GM21367 (cell line): ENCODE data around the gene SENP8.

Experiments used
- ATAC-seq: cut with Tn5 transposase; IDR thresholded peaks from one replicate; pipeline ENCODE4 v1.9.1; 2021; ENCODE audit not compliant: unreplicated experiment

SENP8 gene

DNA sequence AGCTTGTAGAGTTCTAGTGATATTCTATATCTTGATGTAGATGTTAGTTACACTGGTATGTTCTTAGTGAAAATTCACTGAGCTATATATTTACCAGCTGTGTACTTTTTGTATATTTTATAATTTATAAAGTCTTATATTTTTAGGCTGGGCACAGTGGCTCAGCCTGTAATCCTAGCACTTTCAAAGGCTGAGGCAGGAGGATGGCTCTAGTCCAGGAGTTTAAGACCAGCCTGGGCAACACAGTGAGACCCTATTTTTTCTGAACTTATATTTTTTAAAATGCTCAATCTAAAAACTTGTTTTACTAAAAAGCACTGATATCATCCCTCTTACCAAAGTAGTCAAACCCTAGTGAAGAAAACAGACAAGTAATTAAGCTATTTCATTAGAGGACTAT, 5.4 kb upstream of the SENP8 start:
- ATAC-seq, result no peak

DNA sequence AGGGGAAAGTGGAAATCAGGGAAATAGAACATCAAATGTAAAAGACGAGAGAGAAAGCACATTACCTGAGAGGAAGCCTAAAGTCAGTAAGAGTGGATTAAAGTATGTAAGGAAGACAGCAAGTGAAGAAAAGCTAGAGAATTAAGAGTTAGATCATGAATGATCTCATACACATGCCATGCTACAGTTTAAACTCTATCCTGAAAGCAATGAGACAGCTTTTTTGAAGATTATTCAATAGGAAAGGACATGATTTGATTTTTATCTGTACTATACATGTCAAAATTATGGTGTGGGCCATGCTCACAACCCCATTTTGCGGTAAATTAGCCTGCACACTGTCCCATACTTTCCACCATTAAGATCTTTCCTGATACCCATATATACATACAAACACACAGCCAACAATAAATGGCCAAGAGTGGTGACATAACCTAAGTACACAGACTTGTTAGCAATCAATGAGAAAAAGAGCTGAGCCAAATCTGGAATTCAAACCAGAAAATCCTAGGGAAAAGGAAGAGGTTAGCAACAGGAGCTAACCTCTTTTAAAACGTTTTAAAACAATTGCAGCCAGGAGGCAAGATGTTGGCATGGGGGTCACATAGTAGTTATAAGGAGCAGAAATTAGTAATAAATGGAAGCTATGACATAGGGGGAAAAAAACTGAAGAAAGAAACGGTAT, 4.7 kb upstream of the SENP8 start:
- ATAC-seq, result no peak

DNA sequence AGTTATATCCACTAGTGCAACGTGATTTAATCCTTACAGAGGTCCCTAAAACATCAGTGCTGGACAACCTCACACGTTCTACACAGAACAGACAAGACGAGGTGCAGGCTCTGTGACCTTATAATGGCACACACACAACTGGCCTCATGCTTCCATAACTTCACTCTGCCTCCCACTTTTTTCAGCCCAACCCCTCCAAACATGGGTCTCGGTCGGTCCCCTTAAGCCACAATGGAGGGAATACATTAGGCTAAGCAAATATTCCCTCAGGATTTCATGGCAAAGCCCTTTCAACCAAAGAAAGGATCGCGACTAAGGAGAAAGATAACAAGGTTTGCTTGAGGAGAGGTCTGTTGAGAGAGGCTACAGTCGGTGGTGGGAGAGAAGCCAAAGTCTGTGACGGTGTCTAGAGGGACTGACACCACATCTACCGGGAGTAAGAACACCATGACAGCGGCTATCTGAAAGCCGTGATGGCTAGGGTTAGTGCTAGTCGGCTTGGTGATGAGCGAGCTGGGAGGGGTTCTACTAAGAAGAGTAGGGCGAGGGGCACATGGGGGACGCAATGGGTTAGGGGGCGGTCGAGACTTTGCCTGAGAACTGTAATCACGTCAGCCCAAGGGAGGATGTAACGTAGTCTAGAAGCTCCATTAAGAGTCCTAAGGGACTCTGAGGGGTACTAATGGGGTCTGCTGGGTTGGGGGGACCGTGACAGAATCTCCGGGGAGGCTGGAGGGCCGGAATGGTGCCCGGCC, 1.3 kb upstream of the SENP8 start:
- ATAC-seq, result no peak

DNA sequence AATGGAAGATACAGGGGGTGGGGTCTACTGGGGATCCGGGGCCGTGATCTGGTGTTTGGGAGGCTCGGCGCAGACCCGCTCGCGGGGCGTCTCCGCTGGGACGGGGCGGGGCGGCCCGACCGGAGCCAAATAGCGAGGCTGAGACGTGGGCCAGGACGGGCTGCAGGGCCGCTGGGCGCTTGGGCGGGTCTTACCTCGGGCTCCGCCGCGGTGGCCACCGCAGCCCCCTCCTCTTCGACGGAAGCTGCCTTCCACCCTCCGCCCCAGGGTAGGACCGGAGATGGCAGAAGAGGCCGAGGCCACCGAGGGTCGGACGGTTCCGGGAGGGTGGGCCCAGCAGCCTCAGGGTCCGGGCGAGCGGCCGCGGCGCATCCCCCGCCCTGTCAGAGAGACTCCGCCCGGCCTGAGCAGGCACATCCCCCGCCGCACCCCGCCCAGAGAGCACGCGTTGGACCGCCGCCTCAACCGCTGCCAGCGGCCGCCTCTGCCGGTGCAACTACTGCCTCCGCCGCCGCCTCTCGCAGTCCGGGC, 652 bp upstream of the SENP8 start:
- peak; percentile 52 for ATAC-seq

DNA sequence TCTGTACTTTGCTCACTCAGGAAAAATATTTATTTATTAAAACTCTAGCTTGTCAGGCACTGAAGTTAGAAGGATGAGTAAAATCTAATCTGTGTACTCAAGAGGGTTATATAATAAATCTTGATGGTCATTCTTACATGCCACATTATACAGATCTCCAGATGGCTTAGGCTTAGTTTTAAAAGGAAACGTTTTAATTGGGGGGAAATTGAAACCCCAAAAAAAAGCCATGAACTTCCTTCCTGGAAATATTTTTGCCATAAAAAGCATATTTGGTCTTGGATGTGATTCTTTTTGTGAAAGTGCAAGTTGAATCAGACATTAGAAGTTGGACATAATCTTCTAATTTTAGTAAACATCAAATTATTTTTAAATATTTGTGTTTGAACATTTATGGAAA, 6.0 kb downstream of the SENP8 start:
- no peak for ATAC-seq

DNA sequence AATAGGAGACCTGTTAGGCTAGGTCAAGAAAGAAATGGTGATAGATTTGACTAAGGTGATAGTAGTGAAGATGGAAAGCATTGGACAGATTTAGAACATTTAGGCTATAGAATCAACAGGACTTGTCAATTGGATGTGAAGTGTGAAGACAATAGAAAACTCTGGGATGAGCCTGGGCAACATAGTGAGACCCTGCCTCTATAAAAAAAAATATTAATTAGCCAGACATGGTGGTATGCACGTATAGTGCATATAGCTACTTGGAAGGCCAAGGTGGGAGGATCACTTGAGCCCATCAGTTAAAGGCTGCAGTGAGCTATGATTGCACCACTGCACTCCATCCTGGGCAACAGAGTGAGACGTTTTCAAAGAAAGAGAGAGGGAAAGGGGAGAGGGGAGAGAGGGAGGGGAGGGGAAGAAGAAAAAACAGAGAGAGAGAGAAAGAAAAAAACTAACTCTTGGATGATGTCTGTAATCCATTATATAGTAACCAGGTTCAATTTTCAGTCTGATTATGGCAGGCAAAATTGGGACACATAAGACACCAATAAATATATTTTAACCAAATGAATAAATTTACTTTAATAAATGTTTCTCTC, 9.6 kb downstream of the SENP8 start:
- ATAC-seq, result no peak

DNA sequence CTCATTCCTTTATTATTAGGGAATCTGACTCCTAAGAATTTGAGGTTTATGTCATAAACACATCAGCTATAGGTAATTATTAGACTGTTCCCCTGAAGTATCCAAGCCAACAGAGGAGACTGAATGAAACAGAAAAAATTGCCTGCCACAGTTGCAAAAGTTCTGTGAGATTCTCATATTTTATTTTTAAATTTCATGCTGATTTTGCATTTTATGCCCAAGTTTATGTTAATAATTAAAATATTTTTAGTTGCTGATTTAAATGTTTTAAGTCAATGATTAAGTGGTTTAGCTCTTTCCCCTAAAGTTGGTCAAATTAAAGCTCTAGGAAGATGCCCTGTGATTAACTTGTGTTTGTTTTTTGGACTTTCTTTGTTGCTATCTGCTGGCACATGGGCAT, 10.2 kb downstream of the SENP8 start:
- ATAC-seq, result no peak

DNA sequence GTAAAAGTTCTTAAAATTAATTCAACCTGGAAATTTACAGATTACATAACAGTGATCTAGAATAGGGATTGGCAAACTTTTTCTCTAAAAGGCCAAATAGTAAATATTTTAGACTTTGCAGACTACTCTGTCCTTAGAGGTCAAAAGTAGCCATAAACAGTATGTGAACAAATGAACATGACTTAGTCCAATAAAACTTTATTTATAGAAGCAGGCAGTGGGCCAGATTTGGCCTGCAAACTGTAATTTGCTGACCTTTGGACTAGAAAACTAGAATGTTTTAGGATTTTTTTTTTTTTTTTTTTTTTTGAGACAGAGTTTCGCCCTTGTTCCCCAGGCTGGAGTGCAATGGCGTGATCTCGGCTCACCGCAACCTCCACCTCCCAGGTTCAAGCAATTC, 12.1 kb downstream of the SENP8 start:
- no peak for ATAC-seq

DNA sequence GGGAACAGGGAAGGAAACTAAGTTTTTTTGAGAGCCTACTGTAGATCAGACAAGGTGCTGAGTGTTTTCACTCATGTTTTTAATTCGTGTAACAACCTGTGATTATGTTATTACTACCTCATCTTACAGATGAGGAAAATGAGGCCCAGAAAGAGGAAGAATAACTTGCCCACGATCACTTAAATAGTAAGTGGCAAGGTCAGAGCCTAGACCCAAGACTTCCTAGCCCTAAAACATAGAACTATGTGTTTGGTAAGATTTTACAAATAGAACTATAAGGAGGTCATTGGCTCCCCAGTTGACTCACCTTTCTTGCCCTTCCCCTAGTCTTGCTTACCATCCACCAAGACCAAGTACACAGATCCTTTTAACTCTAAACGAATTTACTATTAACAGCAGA, 13.7 kb downstream of the SENP8 start:
- no peak for ATAC-seq

DNA sequence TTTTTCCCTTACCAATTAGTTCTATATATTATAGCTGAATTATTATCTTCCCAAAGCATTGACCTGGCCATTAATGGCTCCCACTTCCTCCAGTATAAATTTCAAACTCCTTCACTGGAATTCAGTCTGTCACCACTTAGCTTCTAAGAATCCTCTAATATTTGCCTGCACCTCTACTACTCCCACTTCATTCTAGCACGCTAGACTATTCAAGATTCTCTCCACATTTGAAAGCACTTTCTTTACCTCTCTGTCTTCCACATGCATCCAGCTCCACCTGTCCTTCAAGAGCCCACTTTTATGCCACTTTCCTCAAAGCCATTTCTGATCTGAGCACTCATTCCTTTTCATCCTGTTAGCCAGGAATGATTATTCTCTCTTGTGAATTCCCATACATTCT, 15.0 kb downstream of the SENP8 start:
- no peak for ATAC-seq

DNA sequence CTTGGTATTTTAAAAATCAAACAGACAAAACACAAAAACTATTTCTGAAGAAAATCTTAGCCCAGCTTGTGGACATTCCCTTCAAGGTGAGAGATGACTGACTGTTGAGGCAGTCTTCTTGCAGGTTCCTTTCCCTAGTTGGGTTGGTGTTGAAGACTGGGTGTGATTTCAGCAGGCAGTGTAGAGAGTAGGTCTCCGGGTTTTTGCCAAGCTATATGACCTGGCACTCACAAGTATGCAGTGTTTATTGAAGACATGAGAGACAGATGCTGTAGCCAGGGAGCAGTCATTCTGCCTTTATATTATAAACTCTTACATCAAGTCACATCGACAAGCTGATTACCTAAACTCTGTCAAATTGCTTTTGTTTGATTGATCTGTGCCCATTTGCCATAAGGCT, 17.5 kb downstream of the SENP8 start:
- no peak for ATAC-seq

DNA sequence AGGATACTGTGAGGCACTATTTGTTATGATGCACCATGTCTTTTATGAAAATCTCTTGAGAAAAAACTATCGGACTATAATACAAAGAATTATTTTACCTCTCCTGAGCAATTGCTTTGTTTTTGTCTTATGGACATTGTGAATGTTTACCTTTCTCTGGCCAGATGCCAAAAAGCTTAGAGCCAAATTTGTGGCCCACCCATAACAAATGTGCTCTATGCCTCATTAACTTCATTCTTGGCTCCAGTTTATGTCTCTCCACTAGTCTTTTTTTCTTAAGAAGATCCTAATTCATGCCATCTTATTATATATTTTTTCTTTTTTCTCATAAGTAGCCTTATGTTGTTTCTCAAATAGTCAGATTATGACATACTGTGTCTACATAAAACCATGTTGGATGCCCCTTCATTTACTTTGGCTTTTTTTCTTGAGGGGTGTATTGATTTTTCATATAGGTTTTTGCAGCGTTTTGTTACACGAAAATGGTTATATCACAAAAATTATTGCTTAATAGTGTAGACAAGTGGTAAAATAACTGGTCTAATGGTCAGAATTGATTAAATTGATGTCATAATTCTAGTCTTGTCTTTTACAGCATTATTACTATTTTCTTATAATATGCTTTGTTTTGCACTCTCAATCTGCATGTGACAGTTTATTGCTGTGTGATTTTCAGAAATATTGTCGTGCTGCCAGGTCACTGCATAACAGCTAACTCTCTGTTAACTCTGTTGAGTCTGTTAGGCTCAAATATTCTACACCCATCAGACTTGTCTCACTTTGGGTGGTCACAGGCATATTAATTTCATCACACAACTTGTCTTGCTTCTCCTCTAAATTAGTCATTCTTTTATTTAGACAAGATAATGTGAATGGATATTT, 18.2 kb downstream of the SENP8 start:
- no peak for ATAC-seq

DNA sequence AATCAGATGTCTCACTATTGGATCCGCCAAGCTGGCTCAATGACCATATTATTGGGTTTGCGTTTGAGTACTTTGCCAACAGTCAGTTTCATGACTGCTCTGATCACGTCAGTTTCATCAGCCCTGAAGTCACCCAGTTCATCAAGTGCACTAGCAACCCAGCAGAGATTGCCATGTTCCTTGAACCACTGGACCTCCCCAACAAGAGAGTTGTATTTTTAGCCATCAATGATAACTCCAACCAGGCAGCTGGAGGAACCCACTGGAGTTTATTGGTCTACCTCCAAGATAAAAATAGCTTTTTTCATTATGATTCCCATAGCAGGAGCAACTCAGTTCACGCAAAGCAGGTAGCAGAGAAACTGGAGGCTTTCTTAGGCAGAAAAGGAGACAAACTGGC, 21.5 kb downstream of the SENP8 start:
- no peak for ATAC-seq

DNA sequence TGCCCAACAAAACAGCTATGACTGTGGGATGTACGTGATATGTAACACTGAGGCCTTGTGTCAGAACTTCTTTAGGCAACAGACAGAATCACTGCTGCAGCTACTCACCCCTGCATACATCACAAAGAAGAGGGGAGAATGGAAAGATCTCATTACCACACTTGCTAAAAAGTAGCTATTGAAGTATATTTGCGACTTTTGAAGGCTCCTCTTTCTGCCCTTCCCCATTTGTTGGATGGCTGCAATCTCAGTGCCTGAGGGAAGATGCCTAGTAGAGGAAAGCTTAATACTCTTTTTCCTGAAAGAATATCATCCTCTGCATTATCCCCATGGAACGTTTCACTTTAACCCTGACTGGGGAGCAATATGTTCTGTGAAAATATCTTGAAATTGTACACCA, 21.9 kb downstream of the SENP8 start:
- no peak for ATAC-seq

DNA sequence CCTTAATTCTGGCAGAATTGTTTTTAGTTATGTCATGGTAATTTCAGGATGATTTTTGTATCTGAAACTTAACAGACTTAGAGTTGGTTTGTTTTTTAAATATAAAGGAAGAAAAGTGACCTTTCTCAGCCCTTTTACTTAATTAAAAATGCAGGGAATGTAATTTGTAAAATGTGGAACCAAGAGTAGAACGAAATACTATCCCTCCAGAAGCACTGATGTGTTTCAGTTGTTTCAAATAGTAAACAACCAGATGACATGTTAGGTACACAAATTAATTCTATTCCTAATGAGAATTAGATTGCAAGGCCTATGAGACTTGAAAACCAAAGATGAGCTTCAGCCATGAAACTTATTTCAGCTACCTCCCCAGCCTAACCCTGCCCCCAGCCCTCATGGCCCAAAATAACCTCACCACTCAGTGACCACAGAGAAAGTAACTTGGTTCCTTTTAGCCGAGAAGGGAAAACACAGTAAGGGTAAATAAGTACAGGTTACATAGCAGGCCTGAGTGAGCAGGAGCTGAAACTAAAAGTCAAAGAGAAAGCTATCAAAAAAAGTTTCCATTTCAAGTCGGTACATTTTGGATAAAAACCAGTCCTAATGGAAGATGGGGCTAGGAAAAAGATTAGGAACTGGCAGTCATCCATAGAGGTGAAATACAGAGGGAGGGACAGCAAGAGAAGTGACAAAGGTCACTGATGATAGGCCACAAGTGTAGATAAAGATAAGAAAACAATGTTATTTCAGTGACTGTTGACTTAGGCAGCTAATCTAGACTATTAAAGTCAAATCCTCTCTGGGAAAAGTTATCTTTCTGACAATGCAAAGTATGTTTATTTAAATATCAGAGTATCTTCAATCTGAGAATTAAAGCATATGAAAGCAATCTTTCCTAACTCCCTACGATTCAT, 23.2 kb downstream of the SENP8 start:
- peak; percentile 97 for ATAC-seq

DNA sequence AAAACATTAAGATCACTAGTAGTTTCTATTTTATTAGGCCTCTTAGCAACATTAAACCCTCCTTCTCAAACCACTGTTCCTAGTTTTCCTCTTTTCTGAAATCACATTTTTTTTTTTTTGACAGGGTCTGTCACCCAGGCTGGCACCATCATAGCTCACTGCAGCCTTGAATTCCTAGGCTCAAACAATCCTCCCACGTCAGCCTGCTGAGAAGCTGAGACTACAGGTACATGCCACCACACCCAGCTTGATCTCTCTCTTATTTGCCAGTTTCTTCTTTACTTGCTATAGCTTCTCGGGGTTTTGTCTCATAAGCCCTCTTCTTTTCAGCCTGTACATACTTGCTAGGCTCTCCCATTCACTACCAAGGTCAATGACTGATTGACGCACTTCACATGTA, 28.0 kb downstream of the SENP8 start:
- ATAC-seq, result no peak

DNA sequence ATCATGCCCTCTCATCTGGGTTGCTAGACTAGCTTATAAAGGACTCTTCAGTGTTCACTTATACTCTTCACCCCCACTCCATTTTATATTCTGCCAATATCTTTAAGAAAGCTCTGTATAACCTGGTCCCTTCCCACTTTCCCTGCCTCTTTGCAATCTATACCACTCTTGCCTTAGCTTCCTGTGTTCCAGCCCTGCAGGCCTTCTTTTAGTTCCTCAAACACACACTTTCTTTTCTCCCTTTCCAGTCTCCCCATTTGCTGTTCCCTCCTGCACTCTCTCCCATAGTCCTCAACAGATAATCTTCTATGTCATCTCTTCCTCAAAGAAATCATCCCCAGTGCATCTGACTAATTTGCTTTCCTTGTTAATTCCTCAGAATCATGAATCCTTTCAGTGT, 28.7 kb downstream of the SENP8 start:
- no peak for ATAC-seq

DNA sequence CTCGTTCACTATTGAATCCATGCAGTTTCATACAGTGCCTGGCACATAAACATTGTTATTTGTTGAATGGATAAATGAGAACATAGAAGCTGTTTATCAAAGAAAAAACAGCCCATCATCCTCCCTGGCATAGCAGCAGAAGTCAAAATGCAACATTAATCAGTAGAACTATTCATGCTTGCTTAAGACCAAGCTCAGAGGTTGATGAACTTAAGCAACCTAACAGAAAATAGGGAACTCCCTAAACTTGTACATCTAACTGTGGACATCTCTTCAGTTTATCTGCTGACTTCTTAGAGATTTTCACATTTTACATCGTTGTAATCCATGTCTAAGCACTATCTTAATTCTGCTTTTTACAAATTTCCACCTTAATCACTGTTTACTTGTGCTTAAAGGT, 29.2 kb downstream of the SENP8 start:
- no peak for ATAC-seq

DNA sequence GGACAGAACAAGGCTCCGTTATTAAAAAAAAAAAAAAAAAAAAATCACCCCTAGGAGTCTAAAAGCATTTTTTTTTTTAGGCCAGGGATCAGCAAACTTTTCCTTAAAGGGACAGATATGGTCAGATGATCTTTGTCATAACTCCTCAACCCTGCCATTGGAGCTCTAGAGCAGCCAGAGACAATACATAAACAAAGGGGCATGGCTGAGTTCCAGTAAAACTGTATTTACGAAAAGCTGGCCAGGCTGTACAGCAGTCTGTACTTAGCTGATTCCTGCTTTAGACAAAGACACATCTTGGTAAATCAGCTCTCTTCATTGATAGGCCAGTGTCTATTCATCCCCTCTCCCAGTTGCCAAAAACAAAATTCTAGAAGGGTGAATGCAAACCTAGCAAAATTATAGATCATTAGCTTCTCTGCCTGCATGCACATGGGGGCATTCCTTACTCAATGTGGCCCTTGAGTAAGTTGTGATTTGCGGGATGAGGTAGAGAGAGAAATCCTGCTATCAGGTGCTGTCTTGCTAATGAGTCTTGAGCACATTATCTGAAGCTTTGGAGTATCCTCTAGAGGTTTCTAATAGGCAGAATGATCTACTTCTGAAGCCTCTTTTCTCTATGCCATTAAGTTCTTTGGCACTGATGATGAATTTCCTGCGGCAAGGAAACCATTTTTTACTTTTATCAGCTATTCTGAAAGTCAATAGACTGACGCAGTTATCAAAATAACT, 35.2 kb downstream of the SENP8 start:
- ATAC-seq, result no peak

DNA sequence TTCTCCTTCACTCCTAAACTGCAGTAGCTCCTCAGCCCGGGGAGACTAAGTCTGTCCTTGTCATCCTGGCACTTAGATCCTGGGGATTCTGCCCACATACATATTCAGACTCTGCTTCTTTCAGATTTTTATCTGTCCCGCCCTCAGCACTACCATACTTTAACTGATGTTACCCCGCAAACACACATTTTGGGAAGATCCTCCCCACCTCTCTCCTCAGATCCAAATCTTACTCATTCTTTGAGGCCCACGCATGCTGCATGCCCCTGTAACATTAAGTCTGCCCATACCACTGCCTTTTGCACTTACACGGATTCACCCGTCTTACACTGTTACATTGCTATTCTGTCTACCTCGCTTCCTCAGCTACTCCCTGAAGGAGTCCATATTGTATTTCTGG, 36.1 kb downstream of the SENP8 start:
- ATAC-seq, result no peak
